ENCODE measurements around the gene RSRC2.
"Not testable (repeated sequence)": the region's sequence is repeated elsewhere in the genome, so short reads cannot be mapped to it uniquely, and the experiment has no call there.

Gene RSRC2, protein sequence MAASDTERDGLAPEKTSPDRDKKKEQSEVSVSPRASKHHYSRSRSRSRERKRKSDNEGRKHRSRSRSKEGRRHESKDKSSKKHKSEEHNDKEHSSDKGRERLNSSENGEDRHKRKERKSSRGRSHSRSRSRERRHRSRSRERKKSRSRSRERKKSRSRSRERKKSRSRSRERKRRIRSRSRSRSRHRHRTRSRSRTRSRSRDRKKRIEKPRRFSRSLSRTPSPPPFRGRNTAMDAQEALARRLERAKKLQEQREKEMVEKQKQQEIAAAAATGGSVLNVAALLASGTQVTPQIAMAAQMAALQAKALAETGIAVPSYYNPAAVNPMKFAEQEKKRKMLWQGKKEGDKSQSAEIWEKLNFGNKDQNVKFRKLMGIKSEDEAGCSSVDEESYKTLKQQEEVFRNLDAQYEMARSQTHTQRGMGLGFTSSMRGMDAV

GRCh38 chr12:122526683-122527477, at the start of gene RSRC2, which contains the start of gene KNTC1:
RSRC2 (minus strand) TSS chr12:122526936; CDS start chr12:122526853, 83 bp downstream.
KNTC1 (plus strand) TSS chr12:122527249; CDS start chr12:122530064, 2,815 bp downstream.
- peak; percentile 100 for DNase-seq

- no peak for DNase-seq
Observed at GRCh38 chr12:122571821-122572220, 45.1 kb upstream of the RSRC2 start.

- not testable (repeated sequence) for DNase-seq
Observed at GRCh38 chr12:122570006-122570405, 43.3 kb upstream of the RSRC2 start.

- DNase-seq: no peak
Observed at GRCh38 chr12:122569288-122569687, 42.6 kb upstream of the RSRC2 start.

GRCh38 chr12:122566816-122567215, 40.1 kb upstream of the RSRC2 start:
- DNase-seq: not testable (repeated sequence)

GRCh38 chr12:122563361-122563760, 36.6 kb upstream of the RSRC2 start:
- DNase-seq: no peak

DNA sequence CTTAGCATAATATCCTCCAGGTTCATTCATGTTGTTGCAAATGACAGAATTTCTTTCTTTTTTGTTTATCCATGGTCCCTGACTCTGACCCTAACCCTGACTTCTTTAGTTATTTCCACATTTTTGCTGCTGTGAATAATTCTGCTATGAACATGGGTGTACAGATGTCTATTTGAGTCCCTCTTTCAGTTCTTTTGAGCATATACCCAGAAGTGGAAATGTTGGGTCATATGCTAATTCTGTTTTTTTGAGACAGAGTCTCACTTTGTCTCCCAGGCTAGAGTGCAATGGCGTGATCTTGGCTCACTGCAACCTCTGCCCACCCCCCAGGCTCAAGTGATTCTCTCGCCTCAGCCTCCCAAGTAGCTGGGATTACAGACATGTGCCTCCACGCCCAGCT, 33.4 kb upstream of the RSRC2 start:
- no peak for DNase-seq

GRCh38 chr12:122558745-122559641, 32.3 kb upstream of the RSRC2 start:
- DNase-seq: no peak

- DNase-seq: no peak
Observed at GRCh38 chr12:122547330-122547729, 20.6 kb upstream of the RSRC2 start.

- DNase-seq: no peak
Observed at GRCh38 chr12:122545855-122546254, 19.1 kb upstream of the RSRC2 start.

- no peak for DNase-seq
Observed at GRCh38 chr12:122544537-122544936, 17.8 kb upstream of the RSRC2 start.

GRCh38 chr12:122538496-122538895, 11.8 kb upstream of the RSRC2 start:
- no peak for DNase-seq

- no peak for DNase-seq
Observed at GRCh38 chr12:122537021-122537420, 10.3 kb upstream of the RSRC2 start.

DNA sequence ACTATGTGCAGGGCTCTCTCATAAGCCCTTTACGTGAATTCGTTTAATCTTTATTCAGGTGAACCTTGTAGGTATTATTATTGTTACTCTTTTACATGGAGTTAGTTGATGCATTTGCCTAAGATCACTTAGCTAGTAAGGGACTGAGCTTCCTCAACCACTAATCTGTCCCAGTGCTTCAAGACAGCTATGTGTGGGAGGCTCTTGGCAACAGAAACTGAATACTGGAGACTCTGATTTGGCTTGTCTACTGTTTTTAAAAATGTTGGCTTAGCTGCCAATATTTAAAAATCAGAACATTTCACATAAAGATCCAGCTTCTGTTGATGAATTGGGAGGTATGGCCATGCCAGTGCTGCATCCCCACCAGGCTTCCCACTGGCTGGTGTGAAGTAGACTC, 7.1 kb upstream of the RSRC2 start:
- no peak for DNase-seq

- no peak for DNase-seq
Observed at GRCh38 chr12:122528992-122529391, 2.3 kb upstream of the RSRC2 start.

GRCh38 chr12:122528582-122528981, 1.8 kb upstream of the RSRC2 start:
- DNase-seq: no peak

DNA sequence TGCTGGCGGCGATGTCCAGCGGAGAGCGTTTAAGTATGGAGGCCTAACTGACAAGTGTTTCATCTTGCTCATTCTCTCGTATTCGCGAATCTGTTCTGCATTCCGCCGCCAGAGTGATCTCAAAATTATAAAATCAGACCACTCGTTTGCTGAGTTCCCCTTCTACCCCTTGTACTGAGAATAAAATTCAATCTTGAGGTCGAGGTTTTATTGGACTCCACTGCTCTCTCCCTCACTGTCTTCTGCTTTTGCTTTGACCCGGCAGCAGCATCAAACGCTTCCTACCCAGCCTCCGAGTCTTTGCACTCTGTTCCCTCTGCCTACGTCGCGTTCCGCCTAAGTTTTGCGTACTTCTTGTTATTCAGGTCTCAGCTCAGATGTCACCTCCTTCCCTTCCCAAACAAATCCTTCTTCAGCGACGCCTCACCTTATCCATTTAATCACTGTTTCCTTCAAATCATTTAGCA, 775 bp upstream of the RSRC2 start:
- peak; percentile 48 for DNase-seq

- DNase-seq: peak; percentile 76
Observed at GRCh38 chr12:122523846-122524718, 2.7 kb downstream of the RSRC2 start.

DNA sequence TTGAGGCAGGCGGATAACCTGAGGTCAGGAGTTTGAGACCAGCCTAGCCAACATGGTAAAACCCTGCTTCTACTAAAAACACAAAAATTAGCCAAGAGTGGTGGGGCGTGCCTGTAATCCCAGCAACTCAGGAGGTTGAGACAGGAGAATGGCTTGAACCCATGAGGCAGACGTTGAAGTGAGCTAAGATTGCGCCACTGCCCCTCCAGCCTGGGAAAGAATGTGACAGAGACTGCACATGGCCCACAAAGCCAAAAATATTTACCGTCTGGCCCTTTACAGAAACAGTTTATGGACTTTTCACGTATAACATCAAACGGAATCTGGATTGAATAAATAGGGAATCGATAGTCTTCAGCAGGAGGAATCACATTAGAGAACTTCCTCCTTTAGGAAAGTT, 3.5 kb downstream of the RSRC2 start:
- DNase-seq: no peak

DNA sequence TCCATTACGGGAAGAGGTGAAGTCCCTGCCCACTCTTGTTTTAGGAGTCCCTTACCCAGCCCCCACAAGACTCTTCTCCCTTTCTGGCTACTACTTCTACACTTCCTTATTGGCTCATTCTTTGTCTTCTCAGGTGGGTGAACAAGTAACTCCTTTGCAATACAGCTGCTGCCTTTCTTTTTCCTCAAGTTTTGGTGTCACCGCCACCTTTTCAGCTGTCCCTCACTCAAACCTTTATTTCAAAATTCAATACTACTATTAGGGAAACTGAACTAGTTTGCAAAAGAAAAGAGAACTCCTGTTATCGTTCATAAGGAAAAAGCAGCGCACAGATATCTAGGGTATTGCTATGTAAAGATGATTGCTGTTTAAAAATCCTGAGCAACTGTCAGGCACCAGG, 6.1 kb downstream of the RSRC2 start:
- DNase-seq: no peak

DNA sequence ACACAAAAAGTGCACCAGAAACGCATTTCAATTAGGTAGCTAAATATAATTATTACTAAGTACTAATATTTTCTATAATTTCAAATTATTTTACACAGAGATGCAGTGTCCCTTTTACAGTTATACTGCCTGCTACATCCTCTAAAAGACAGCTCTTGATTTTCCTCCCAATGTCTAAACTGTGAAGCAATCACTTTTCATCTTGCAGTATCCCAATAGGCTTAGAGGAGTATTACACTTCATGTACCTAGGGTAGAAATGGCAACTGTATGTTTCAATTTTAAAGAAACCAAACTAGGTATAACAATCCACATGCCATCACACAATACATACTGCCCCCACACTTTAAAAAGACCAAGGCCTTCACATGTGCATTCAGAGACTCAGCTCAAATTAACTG, 7.3 kb downstream of the RSRC2 start:
- DNase-seq: no peak

DNA sequence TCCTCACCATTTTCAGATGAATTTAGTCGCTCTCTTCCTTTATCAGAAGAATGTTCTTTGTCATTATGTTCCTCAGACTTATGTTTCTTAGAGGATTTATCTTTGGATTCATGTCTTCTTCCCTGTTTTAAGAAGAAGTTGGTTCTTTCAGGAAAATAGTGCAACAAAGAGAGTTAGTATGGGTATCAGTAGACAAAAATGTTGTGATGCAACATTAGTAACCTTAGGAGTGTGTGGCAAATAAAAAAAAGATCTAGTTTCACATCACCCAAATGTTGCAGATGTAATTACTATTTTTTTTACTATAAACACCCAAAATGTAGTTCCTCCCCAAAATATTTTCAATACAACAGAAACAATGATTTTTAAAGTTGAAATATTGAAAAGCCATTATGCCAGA, 7.8 kb downstream of the RSRC2 start:
- DNase-seq: no peak
